Occipital lobe (tissue), 2 donors: ENCODE measurements around the gene PODNL1. TPM values are rescaled to one million over a fixed set of nuclear protein-coding genes. Genes with fewer than 3 reads are reported as not detected.
A peak's percentile ranks its signal among the peaks of the same experiment; 100 is the strongest.
"Not testable (repeated sequence)": the region's sequence is repeated elsewhere in the genome, so short reads cannot be mapped to it uniquely, and the experiment has no call there.

Source experiments
- DNase-seq: peaks from one replicate; lab custom pipeline; 2025; lab: John Stamatoyannopoulos, UW
- total RNA-seq: library from RNA; depleted of rRNA; stranded (reverse); fragments of >200 nt; gene quantifications from one replicate; pipeline ENCODE4 v1.2.3, GENCODE V29; 2014

Gene PODNL1
- total RNA-seq, 1 donor from 2014 or later: not detected

- DNase-seq: no peak
Measured at GRCh38 chr19:13929956-13930355, 8.3 kb downstream of the PODNL1 start.

GRCh38 chr19:13929340-13929739 lies 8.9 kb downstream of the PODNL1 start:
- DNase-seq: no peak

- no peak for DNase-seq
Measured at GRCh38 chr19:13926715-13927114, 11.5 kb downstream of the PODNL1 start.

DNA sequence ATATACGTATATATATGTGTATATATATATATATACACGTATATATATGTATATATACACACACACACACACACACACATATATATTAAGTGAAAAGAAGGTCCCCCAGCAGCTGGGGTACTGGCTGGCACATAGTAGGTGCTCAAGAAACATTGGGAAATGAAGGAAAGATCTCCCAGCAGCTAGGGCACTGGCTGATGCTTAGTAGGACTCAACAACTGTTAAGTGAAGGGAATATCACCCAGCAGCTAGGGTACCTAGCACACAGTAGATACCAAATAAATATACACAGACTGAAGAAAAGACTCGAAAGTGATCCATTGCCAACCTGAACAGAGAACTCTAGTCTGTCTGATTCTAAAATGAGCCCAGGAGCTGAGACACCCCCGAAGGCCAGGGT lies 12.2 kb downstream of the PODNL1 start:
- DNase-seq: no peak

DNA sequence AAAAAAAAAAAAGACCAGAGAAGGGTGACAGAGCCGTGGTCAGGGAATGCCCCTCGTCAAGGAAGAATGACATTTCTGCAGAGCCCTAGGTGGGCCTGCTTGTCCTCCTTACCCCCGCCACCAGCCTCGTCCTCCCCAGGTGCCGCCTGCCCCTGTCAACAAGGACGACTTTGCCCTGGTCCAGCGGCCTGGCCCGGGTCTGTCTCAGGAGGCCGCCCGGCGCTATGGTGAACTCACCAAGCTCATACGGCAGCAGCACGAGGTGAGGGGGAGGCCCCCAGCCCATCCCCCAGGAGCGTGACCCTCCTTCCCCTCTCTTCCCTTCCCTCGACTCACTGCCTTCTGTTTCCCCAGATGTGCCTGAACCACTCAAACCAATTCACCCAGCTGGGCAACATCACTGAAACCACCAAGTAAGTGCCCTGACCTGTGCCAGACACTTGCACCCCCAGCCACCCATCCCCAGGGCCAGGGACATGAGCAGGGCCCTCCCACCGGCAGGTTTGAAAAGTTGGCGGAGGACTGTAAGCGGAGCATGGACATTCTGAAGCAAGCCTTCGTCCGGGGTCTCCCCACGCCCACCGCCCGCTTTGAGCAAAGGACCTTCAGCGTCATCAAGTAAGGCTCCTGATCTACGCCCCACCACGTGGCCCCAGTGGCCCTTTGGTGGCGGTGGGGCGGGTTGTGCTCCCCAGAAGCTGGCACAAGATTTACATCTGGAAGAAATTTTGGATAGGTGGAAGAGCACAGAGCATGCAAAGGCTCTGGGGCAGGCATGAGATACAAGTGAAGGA lies 14.8 kb downstream of the PODNL1 start:
- no peak for DNase-seq

DNA sequence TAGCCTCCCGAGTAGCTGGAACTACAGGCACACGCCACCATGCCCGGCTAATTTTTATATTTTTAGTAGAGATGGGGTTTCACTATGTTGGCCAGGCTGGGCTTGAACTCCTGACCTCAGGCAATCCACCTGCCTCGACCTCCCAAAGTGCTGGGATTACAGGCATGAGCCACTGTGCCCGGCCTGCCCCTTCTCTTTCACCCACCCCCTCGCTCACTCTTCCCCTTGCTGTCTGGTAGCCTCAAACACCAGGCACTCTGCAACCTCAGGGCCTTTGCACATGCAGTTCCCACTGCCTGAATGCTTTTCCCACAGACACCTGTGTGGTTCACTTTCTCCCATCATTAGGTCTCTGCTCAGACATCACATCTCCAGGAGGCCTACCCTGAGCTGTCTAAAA lies 16.1 kb downstream of the PODNL1 start:
- DNase-seq: not testable (repeated sequence)

DNA sequence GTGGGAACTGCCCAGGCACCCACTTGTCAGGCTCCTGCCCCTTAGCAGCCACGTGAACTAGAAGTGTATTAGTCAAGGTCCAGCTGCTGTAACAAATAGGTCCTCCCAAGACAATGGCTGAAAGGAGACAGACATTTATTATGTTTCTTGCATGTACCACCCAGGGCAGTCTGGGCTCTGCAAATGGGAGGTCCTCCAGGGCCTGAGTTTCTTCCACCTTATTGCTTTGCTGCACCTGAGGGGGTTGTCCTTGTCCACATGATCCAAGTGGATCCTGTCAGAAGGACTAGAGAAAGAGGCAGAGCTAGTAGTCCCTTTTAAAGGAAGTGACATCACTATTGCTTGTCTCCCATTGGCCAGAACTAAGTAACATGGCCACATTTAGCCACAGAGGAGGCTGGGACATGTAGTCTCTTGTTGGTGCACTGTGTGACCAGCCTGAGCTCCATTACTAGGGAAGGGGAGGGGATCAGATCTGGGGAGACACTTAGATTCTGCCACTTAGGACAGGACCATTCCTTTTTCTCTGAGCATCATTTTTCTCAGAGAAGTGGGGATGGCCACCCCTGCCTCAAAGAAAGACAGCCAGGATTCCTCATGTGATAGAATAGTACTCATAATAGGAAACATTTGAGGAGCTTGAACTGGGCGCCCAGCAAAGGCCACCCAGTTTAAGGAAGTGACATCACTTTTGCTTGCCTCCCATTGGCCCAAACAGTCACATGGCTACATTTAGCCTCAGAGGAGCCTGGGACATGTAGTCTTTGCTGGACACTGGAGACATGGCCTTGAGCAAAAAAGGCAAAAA lies 17.1 kb downstream of the PODNL1 start:
- no peak for DNase-seq

GRCh38 chr19:13920524-13920923 lies 17.7 kb downstream of the PODNL1 start:
- no peak for DNase-seq

- DNase-seq: no peak
Measured at GRCh38 chr19:13918726-13919411, 19.3 kb downstream of the PODNL1 start.

DNA sequence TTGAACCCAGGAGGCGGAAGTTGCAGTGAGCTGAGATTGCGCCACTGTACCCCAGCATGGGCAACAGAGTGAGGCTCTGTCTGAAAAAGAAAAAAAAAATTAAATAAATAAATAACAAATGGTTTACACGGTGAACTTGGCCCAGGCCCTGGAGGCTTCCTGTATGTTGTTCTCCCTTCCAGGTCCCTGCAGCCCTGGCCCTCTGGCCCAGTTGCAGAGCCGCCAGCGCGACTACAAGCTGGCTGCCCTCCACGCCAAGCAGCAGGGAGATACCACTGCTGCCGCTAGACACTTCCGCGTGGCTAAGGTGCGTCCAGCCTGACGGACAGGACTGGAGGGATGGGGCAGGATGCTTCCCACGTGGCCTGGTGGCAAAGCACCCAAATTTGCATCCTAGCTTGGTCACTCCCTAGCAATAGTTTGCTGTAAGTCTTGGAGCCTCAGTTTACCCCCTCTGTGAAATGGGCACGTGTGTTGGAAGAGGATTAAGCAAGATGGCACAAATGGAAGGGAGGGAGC lies 20.3 kb downstream of the PODNL1 start:
- no peak for DNase-seq

- DNase-seq: no peak
Measured at GRCh38 chr19:13914777-13915176, 23.4 kb downstream of the PODNL1 start.

DNA sequence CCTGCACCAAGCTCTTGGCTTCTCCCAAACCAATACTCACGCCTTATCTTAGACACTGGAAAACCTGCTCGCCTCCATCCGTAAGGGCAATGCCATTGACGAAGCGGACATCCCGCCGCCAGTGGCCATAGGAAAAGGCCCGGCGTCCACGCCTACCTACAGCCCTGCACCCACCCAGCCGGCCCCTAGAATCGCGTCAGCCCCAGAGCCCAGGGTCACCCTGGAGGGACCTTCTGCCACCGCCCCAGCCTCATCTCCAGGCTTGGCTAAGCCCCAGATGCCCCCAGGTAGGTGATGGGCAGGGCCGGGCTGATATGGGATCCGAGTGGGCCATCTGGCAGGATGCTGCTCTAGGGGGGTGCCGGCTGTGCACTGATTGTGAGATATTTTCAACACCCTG lies 24.9 kb downstream of the PODNL1 start:
- DNase-seq: no peak

GRCh38 chr19:13909430-13909829 lies 28.8 kb downstream of the PODNL1 start:
- no peak for DNase-seq

DNA sequence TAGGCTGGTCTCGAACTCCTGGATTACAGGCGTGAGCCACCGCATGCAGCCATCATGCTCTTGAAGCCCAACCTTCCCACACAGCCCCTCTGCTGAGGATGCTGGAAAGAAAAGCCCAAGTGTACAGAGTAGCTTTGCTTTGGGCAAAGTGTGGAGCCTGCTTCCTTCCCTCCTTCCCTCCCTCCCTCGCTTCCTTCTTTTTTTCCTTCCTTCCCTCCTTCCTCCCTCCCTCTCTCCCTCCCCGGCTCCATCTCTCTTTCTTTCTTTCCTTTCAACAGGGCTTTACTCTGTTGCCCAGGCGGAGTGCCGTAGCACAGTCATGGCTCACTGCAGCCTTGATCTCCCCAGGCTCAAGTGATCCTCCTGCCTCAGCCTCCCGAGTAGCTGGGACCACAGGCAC lies 29.5 kb downstream of the PODNL1 start:
- DNase-seq: no peak

GRCh38 chr19:13906910-13907309 lies 31.3 kb downstream of the PODNL1 start:
- DNase-seq: no peak

DNA sequence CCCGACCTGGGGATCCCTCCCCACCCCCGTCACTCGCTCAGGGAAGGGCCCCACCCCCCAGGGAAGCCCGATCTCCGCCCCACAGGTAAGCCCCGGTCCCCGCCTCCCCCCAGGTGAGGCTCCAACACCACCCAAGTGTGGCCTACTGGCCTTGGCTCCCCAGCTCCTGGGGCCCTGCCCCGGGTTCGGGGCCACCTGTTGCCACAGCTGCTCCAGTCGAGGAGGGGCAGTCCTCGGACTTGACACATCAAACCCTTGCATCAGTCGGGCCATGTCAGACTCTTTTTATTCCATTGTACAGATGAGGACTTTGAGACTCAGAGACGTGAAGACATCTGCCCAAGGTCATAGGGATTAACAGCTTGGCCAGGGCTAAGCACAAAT lies 31.7 kb downstream of the PODNL1 start:
- no peak for DNase-seq

DNA sequence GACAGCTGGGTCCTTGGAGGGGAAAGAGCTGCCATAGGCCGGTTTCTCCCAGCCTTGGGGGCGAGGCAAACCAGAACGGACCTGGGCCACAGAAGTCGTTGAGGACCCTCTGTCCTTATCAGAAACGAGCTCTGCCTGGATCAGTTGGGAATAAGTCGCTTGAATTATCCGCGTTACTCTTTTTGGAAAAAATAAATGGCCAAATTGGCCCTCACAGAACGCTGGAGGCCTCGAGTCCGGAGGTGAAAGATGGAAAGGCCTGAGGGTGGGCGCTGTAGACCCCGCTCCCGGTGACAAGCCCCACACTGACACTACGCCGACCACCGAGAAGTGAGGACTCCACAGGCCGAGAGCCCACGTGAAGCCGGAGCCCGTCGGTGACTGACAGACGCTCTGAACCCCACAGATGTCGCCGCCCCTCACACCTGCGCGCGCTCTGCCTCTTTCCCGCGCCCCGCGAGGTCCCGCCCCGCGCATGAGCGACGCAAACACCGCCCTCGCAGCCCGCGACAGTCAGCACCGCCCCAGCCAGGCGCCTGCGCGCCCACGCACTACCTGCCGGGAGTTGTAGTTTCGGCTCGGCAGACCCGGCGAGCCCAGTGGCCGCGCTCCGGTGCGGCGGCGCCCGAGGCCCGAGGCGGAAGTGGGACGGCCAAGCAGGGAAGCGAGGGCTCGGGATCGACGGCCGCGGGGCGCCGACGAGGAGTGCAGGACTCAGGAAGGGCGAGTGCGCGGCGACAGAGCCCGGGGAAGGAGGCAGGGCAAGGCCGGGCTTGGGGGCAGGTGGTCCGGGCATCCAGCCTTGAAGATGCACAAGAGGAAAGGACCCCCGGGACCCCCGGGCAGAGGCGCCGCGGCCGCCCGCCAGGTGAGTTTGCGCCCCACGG lies 32.3 kb downstream of the PODNL1 start, which contains the start of the genes BRME1 and CC2D1A:
Gene BRME1, minus strand, starts transcription at position 484 of the 887 bp plus-strand sequence. CDS start 1,225 bp downstream, outside the sequence.
Gene CC2D1A, plus strand, starts transcription at position 568 of the 887 bp plus-strand sequence. Its CDS starts 241 bp downstream, at position 809.
- DNase-seq: peak; percentile 90

- no peak for DNase-seq
Measured at GRCh38 chr19:13902993-13903555, 35.1 kb downstream of the PODNL1 start.

DNA sequence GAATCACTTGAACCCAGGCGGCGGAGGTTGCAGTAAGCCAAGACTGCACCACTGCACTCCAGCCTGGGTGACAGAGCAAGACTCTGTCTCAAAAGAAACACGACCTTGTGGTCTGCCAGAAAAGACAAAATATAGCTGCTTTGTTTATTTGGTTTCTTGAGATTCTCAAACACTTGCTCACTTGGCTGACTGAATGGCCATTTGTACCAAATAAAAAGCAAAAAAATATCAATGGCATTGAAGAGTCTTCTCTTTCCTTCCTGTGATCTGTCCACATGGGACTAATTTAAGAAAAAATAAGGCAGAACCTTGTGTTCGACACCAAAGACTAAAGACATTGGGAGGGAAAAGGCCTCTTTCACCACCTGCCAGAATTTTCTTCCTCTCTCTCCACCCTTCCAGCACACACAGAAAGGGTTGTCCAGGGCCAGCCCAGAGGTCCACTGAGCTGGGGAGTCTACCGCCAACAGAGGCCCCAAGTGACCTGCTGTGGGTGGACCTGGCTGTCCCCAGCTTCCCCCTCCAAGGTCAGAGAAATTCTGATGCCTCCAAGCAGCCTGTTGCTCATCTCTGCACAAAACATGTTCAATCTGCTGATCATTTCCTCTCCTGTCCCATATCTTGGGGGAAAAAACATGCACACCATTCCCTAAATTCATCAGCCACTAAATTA lies 38.2 kb downstream of the PODNL1 start:
- no peak for DNase-seq

DNA sequence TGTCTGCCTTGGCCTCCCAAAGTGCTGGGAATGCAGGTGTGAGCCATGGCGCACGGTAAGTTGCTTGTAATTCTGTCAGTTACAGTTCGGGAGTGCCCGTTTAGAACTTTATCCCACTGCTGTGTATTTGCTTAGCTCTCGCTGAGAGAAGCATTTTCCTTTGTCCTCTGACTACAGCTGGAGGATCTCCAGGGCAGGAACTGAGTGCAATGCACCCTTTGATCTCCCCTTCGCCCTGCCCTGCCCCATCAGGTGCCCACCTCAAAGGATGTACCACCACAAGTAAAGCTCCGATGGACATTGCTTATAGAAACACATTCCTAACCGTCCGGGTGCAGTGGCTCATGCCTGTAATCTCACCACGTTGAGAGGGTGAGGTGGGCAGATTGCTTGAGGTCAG lies 38.8 kb downstream of the PODNL1 start:
- DNase-seq: no peak
